ENCODE results near the gene LPAR2. TPM values are rescaled to one million over a fixed set of nuclear protein-coding genes. Genes with fewer than 3 reads are reported as not detected.
"Not testable (repeated sequence)": the region's sequence is repeated elsewhere in the genome, so short reads cannot be mapped to it uniquely, and the experiment has no call there.

LPAR2 gene
- total RNA-seq, 1 experiment from 2014 or later, result 2.1 TPM

DNA sequence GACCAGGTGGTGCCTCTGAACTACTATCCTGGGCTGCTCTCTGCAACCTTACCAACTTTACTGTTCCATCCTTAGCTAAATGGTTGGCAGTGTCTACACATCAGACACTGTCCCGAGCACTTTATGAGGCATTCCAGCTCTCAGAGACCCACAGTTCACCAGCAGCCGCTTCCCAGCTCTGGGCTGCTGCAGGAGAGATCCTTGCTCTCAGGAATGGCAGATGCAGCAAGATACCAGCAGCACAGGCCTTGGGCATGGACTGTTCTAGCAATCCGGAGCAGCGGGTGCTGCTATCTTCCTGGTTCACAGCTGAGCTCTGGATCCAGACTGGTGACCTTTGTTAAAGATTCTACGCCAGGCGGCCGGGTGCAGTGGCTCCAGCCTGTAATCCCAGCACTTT is 3.3 kb upstream of the LPAR2 start:
- DNase-seq (ENCODE audit: low spot score), result no peak

DNA sequence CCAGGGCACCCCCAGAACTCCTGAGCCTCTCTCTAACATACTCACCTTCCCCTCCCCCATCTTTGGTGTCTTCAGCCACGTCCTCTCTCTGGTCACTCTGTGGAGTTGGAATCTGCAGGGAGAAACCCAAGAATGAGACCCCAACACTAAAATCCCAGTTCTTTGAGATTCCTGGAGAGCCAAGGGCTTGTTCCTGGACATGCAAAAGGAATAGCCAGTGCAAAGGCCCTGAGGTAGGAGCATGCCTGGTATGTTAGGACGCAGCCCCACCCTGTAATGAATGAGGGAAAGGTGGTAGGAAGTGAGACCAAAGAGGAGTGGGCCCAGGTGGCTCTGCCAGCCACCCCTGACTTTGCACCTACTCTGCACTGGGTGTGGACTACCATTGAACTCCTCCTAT is 2.4 kb upstream of the LPAR2 start:
- no peak for DNase-seq (ENCODE audit: low spot score)

DNA sequence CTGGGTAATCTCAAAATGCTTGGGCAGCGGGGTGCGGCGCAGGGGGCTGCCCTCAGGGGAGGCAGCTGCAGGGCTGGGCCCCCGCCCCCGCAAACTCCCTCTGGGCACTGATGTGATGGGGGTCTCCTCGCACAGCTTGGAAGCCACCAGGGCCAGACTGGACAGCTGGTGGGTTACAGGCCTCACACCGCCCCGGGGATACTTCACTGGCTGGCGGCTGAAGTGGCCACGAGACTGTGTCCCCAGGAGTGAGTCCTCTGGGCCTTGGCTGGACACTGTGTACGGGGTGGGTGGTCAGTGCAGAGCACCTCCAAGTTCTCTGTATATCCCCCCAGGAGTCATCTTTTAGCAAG is 2.0 kb upstream of the LPAR2 start:
- no peak for DNase-seq (ENCODE audit: low spot score)

- no peak for DNase-seq (ENCODE audit: low spot score)
Measured at GRCh38 chr19:19628501-19629134, 598 bp upstream of the LPAR2 start.

- DNase-seq (ENCODE audit: low spot score), result no peak
Measured at GRCh38 chr19:19626516-19627472, 1.2 kb downstream of the LPAR2 start.

- DNase-seq (ENCODE audit: low spot score), result no peak
Measured at GRCh38 chr19:19624032-19624570, 3.9 kb downstream of the LPAR2 start.

DNA sequence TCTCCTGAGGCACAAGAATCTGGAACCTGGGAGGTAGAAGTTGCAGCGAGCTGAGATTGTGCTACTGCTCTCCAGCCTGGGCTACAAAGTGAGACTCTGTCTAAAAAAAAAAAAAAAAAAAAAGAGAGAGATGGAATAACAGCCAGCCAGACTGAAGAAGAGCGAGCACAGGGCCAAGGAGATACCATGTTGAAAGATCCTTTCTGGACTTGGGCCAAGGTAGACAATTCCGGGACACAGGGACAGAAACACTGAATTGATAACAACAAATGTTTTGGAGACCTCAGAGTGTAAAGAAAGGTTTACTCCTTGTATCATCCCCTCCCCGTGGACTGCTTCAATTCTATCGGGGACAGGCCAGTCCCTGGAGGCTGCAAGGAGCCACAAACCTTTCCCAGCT is 4.6 kb downstream of the LPAR2 start:
- DNase-seq (ENCODE audit: low spot score), result no peak

GRCh38 chr19:19619849-19620210 is 8.2 kb downstream of the LPAR2 start:
- DNase-seq (ENCODE audit: low spot score), result no peak

DNA sequence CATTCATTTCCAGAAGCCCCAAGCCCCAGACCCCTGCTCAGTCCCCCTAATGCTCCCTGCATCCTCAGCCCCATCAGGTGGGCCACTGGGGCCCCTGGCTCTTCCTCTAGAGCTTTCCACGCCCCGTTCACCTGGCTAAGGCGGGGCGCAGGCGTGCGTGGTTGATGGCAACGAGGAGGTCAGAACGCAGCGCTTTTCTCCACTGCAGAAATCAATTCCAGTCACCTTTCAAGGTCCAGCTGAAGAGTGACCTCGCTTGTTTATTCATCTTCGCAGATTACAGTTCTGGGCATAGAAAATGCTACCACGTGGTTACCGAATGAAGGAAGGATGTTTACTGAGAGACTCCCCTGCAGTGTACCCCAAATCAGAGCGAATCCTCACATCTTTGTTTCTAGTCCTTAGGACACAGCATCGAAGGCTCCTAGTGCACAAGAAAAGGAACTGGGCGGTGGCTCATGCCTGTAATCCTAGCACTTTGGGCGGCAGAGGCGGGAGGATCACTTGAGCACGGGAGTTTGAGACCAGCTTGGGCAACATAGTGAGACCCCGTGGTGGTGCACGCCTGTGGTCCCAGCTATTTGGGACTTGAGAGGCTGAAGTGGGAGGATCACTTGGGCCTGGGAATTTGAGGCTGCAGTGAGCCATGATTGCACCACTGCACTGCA is 8.7 kb downstream of the LPAR2 start:
- DNase-seq (ENCODE audit: low spot score), result no peak

GRCh38 chr19:19618219-19619051 is 9.6 kb downstream of the LPAR2 start, which contains the start of gene PBX4:
PBX4 (minus strand) TSS chr19:19618687; CDS start chr19:19618629, 58 bp downstream.
- DNase-seq (ENCODE audit: low spot score), result peak; percentile 87

DNA sequence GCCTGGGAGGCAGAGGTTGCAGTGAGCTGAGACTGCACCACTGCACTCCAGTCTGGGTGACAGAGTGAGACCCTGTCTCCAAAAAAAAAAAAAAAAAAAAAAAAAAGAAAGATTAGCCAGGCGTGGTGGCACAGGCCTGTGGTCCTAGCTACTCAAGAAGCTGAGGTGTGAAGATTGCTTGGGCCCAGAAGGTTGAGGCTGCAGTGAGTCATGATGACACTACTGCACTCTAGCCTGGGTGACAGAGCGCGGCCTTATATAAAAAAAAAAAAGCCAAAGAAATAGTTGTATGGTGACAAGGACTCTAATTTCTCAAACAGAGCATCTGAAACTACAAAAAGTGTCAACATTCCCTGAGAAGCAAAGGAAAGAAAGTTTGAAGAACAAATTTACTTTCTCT is 12.9 kb downstream of the LPAR2 start:
- DNase-seq (ENCODE audit: low spot score), result peak; percentile 78

GRCh38 chr19:19613506-19613905 is 14.5 kb downstream of the LPAR2 start:
- DNase-seq (ENCODE audit: low spot score), result peak; percentile 93

DNA sequence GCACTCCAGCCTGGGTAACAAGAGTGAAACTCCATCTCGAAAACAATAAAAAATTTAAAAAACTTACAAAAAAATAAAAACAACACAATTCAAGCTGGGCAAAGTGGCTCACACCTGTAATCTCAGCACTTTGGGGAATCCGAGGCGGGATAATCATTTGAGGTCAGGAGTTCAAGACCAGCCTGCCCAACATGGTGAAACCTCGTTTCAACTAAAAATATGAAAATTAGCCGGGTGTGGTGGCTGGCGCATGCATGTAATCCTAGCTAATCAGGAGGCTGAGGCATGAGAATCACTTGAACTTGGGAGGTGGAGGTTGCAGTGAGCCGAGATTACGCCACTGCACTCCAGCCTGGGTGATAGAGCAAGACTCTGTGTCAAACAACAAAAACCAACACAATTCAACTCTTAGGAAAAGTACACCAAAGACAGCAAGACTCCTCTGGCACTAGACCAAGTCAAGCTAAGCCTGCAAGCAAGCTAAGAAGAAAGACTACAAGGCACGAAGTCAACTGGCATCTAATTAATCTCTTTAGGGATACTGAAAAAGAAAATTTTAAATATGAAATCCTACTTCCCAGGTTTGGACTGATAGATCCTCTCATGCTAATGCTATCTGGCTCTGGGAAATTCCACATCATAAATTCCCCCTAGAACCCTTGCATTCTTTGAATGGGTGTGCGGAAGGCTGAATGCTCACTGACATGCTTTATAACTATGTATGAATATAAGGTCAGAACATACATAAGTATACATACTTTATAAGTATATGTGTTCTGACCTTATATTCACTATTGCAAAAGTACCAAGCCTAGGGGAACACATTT is 17.4 kb downstream of the LPAR2 start:
- DNase-seq (ENCODE audit: low spot score), result no peak

- DNase-seq (ENCODE audit: low spot score), result not testable (repeated sequence)
Measured at GRCh38 chr19:19606686-19607085, 21.3 kb downstream of the LPAR2 start.

- DNase-seq (ENCODE audit: low spot score), result peak; percentile 92
Measured at GRCh38 chr19:19606021-19606420, 22.0 kb downstream of the LPAR2 start.

DNA sequence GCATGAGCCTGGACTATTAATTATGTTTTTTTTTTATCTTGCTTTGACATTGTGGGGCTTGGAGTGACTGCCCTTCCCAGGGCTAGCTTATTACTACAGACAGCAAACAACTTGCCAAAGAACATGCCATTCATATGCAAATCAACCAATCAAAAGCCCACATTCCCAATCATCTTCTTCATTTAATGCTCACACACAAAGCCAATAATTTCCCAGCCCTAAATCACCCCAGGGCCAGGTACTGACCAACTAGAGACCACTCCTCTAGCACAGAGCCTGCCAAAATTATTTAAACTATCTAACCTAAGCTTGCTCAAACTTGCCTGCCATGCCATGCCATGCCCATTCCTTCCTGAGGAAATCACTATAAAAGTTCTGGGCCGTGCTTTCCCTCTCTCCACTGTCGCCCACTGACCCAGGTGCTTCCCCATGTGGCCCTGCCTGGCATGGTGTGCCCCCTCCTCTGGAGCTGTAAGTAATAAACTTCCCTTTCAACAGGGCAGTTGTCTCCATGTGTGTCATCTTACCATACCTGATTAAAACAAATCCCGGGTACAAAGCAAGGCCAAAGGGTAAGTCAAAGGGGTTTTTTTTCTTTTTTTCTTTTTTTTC is 25.2 kb downstream of the LPAR2 start:
- DNase-seq (ENCODE audit: low spot score), result no peak

DNA sequence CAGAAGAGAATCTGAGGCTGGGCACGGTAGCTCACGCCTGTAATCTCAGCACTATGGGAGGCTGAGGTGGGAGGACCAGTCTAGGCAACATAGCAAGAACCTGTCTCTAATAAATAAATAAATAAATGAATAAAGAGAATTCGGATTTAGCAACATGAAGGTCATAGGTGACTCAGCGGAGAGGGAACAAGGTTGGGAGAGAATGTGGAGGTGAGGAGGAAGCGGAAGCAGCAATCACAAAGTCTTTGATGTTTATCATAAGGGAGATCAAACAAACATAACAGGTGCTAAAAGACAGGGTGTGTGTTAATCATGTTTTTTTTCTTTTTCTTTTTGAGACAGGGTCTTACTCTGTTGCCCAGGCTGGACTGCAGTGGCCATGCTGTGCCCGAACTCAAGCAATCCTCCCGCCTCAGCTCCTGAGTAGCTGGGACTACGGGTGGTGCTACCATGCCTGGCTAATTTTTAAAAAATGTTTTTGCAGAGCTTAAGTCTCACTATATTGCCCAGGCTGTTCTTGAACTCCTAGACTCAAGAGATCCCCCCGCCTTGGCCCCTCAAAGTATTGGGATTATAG is 25.8 kb downstream of the LPAR2 start:
- no peak for DNase-seq (ENCODE audit: low spot score)

DNA sequence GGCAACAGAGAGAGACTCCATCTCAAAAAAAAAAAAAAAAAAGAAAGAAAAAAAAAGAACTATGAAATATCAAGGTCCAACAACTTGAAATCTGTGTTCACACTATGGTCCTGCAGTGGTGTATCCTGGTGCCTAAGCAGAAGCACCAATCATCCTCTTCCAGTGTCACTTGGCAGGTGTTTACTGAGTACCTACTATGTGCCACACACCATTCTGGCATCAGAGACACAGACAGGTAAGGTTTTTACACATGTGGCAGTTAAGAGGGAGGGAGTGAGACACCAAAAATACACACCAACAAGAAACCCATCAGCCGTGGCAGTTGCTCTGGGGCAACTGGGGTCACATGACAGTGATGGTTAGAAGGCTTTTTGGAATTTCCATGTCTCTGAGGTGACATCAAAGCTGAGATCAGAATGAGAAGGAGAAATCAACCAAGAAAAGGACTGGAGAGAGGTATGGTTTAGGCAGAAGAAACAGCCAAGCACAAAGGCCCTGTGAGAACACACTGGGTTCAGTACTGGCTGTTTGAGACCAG is 27.2 kb downstream of the LPAR2 start:
- DNase-seq (ENCODE audit: low spot score), result no peak

- DNase-seq (ENCODE audit: low spot score), result not testable (repeated sequence)
Measured at GRCh38 chr19:19598728-19599451, 29.1 kb downstream of the LPAR2 start.

Measured in A172 (cell line).